Muscle layer of duodenum (tissue), 2 donors: ENCODE data around the gene MECR.
A peak's percentile ranks its signal among the peaks of the same experiment; 100 is the strongest.

Source experiments
- H3K27ac ChIP-seq: one replicate; pipeline ENCODE4 v1.7.0; 2013; ENCODE audit warnings: mild to moderate bottlenecking, low read length
- H3K27me3 ChIP-seq: one replicate; pipeline ENCODE4 v1.7.0; 2013; ENCODE audit warnings: low read depth, mild to moderate bottlenecking, control low read depth, low read length
- H3K36me3 ChIP-seq, 2 donors: one replicate each; pipeline ENCODE4 v1.7.0; 2013; ENCODE audit warnings: low read length in 2 of 2, control low read depth in 1 of 2, mild to moderate bottlenecking in 1 of 2; ENCODE audit not compliant: insufficient read depth in 2 of 2, control insufficient read depth in 1 of 2
- H3K4me1 ChIP-seq, 2 donors: one replicate each; pipeline ENCODE4 v1.7.0; 2013; ENCODE audit warnings: low read length in 2 of 2, mild to moderate bottlenecking in 2 of 2, control low read depth in 1 of 2, moderate library complexity in 1 of 2; ENCODE audit not compliant: insufficient read depth in 2 of 2, control insufficient read depth in 1 of 2
- H3K4me3 ChIP-seq, 2 donors: one replicate each; pipeline ENCODE4 v1.7.0; 2013; ENCODE audit warnings: low read length in 2 of 2, low read depth in 1 of 2, mild to moderate bottlenecking in 1 of 2
- H3K9me3 ChIP-seq, 2 donors: one replicate each; pipeline ENCODE4 v1.7.0; 2013; ENCODE audit warnings: low read length in 2 of 2, control low read depth in 1 of 2, mild to moderate bottlenecking in 1 of 2; ENCODE audit not compliant: control insufficient read depth in 1 of 2
- donor health status: healthy.

The MECR gene

DNA sequence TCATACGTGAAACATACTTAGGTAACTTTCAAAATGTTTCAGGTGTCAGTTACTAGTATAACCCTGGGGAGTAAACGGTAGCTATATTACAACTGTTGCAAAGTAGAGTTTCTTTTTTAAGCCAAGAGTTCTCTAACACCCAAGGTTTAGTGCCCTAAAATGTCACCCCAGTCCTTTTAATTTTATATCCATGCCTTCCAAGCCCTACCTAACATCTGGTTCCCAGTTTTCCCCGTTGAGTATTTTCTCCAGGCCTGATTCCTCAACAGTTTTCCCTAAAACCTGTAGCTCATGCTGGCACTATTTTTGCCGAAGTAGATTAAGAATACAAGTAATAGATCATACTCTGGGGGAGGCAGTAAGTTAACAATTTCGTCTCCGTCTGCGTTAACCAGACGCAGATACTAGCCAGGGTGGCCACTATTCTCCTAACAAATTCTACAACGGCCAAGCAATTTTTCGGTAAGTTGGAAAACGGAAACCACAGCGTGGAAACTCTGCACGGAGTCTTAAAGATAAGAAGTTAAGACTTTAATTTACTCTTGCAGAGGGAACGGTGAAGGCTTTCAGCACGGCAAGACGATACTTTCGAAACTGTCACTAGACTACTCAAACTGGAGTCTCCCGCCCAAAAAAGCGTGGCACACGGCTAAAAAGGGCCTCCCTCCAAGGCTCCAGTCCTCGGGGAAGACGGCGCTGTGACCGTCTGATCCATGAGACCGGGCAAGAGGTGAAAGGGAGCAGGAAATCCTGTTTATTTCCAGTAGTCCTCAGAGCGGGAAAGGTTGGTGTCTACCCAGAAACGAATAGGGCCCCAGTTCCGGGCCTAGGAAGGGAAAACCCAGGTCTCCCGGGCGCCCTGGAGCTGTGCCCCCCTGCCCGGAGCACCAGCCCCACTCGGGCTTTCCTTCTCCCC is 50.0 kb downstream of the MECR start:
- Histone ChIP-seq H3K9me3 (no peaks in the 10 kb centered on the region), H3K27ac (peak overlapping the region; percentile 96), H3K4me1 (peaks cover 16 to 48% of the 10 kb centered on the region in 2 donors), H3K27me3 (no peaks in the 10 kb centered on the region), H3K36me3 (peaks cover 5 to 13% of the 10 kb centered on the region in 2 donors), H3K4me3 (peak overlapping the region; percentile 78 to 87)

DNA sequence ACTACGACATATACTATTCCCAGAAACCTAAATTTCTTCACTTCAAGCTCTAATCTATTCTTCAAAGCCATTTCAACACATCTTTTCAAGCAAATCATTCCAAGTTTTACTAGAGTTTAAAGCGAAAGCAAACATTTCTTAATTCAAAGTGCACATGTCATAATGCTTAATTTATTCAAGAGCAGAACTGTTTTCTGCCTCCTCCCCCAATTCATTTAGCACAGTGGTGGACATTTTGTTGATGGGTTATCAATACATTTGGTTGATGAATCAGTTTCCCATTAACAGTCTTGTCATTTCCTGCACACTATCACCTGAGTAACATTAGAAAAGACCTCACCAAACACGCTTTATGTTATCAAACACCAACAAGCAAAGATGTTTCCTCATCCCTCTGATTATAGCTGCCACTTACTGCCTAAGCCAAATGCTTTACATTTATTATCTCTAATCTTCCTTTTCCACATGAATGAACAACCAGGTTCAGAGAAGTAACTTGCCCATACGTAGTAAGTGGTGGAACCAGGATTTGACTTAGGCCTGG is 51.0 kb downstream of the MECR start:
- Histone ChIP-seq H3K4me3 (peak overlapping the region; percentile 78 to 87), H3K36me3 (peaks cover 5 to 13% of the 10 kb centered on the region in 2 donors), H3K27ac (peak overlapping the region; percentile 96)

DNA sequence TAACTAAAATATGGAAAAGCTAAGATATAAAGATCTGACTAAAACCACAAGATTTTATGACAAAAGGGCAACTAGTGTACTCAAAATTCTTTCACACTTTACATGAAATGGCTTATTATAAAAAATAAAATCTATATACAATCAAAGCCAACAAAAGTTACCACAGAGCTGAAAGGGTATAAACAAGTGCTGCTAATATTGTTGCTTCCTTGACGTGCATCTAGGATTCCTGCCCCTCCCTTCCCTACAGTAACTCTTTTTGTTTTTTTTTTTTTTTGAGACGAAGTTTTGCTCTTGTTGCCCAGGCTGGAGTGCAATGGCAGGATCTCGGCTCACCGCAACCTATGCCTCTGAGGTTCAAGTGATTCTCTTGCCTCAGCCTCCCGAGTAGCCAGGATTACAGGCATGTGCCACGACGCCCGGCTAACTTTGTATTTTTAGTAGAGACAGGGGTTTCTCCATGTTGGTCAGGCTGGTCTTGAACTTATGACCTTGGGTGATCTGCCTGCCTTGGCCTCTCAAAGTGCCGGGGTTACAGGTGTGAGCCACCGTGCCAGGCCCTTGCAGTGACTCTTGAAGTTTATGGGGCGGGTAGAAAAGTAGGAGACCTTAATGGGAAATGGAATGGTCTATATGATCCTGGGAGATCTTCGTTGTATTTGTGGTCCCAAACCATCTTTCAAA is 53.6 kb downstream of the MECR start:
- Histone ChIP-seq H3K4me3 (no peak overlapping the region), H3K36me3 (peaks cover 5 to 13% of the 10 kb centered on the region in 2 donors), H3K9me3 (no peaks in the 10 kb centered on the region), H3K27ac (no peak overlapping the region), H3K27me3 (no peaks in the 10 kb centered on the region), H3K4me1 (peaks cover 16 to 49% of the 10 kb centered on the region in 2 donors)

More for the DNA sequence above, 51.0 kb downstream of the MECR start:
- no peaks in the 10 kb centered on the region for H3K27me3 ChIP-seq
- no peaks in the 10 kb centered on the region for H3K9me3 ChIP-seq
- peaks cover 16 to 49% of the 10 kb centered on the region in 2 donors for H3K4me1 ChIP-seq

GRCh38 chr1:29176576-29176975 is 54.2 kb downstream of the MECR start:
- Histone ChIP-seq H3K4me1 (peaks cover 18 to 51% of the 10 kb centered on the region in 2 donors), H3K9me3 (no peaks in the 10 kb centered on the region), H3K4me3 (no peak overlapping the region), H3K27ac (no peak overlapping the region), H3K36me3 (peaks cover 5 to 11% of the 10 kb centered on the region in 2 donors), H3K27me3 (no peaks in the 10 kb centered on the region)

- Histone ChIP-seq H3K36me3 (no peaks in the 10 kb centered on the region), H3K27me3 (no peaks in the 10 kb centered on the region), H3K4me1 (peaks cover 21 to 40% of the 10 kb centered on the region in 2 donors), H3K27ac (no peak overlapping the region), H3K4me3 (no peak overlapping the region), H3K9me3 (no peaks in the 10 kb centered on the region)
Observed at GRCh38 chr1:29172415-29172939, 58.3 kb downstream of the MECR start.

DNA sequence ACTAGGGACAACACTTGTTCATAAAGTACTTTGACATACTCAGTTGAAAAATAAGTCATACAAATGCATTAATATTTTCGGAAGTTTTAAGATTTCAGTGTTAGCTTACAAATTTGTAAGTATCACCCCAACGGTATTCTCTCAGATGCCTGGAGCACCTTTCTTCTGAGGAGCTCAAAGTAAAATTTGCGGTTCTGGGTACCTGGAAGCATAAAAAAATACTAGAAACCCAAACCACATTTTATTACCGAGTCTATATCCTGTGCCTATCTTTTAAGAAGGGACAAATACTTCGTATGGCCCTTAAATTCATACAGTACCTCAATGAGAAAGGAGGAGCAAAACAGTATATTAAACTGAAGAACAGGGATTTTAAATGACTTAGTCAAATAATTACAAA is 59.2 kb downstream of the MECR start:
- Histone ChIP-seq H3K9me3 (no peaks in the 10 kb centered on the region), H3K27me3 (no peaks in the 10 kb centered on the region), H3K4me1 (peaks cover 21 to 37% of the 10 kb centered on the region in 2 donors), H3K36me3 (peaks cover 5 to 7% of the 10 kb centered on the region in 2 donors), H3K27ac (no peak overlapping the region), H3K4me3 (no peak overlapping the region)

DNA sequence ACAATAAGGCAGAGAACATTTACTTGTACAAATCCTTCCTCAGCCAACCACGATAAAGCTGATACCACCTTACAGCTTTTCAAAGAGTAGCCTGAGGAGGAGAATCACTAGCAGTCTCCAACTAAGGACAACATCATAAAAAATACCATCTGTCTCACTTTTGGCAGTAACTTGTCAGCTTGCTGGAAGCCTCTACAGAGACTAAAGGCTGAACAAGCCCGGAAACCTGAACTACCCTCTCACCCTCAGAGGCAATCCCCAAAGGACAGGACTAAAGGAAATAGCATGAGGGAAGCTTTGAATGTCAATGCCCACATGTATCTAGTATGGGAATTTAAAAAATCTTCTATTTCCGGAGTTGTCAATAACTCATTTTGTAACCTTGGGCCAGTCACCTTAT is 59.6 kb downstream of the MECR start:
- Histone ChIP-seq H3K36me3 (peaks cover 10% of the 10 kb centered on the region in 2 donors), H3K4me1 (peaks cover 21 to 35% of the 10 kb centered on the region in 2 donors), H3K27ac (no peak overlapping the region), H3K4me3 (no peak overlapping the region), H3K27me3 (no peaks in the 10 kb centered on the region), H3K9me3 (no peaks in the 10 kb centered on the region)

- Histone ChIP-seq H3K4me3 (no peak overlapping the region), H3K27me3 (no peaks in the 10 kb centered on the region), H3K4me1 (peaks cover 21 to 31% of the 10 kb centered on the region in 2 donors), H3K36me3 (peaks cover 18 to 20% of the 10 kb centered on the region in 2 donors), H3K27ac (no peak overlapping the region), H3K9me3 (no peaks in the 10 kb centered on the region)
Observed at GRCh38 chr1:29169976-29170375, 60.8 kb downstream of the MECR start.

- Histone ChIP-seq H3K27ac (no peak overlapping the region), H3K27me3 (no peaks in the 10 kb centered on the region), H3K4me1 (peaks cover 21 to 32% of the 10 kb centered on the region in 2 donors), H3K4me3 (no peak overlapping the region), H3K9me3 (no peaks in the 10 kb centered on the region), H3K36me3 (peaks cover 20 to 29% of the 10 kb centered on the region in 2 donors)
Observed at GRCh38 chr1:29167904-29168303, 62.8 kb downstream of the MECR start.

DNA sequence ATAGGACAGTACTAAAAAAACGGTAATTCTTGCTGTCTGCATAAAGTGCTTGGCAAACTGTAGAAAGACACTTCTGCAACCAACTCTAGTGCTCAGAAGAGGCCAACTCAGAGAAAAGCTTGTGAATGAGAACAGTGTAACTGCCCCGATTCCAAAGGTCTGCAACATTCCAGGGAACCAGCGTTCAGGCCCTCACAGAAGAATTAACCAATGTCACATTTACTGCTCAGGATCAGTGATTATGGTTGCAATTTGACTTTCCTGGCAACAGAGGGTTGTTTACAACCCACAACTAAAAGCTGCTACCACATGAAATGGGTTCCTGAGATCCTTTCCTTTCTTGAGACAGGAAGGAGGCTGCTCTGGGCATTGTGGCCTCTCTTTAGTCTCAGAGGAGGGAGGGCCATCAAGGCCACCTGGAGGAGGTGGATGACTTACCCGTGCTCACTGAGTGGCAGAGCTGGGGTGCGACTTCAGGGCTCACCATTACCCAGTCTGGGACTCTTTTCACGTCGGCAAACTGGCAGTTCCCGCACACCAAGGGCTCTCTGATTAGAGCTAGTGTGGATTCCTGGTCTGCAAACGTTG is 64.3 kb downstream of the MECR start:
- no peaks in the 10 kb centered on the region for H3K9me3 ChIP-seq
- no peak overlapping the region for H3K27ac ChIP-seq
- no peak overlapping the region for H3K4me3 ChIP-seq
- H3K27me3 ChIP-seq = no peaks in the 10 kb centered on the region
- peaks cover 20 to 29% of the 10 kb centered on the region in 2 donors for H3K36me3 ChIP-seq
- peaks cover 23 to 33% of the 10 kb centered on the region in 2 donors for H3K4me1 ChIP-seq

DNA sequence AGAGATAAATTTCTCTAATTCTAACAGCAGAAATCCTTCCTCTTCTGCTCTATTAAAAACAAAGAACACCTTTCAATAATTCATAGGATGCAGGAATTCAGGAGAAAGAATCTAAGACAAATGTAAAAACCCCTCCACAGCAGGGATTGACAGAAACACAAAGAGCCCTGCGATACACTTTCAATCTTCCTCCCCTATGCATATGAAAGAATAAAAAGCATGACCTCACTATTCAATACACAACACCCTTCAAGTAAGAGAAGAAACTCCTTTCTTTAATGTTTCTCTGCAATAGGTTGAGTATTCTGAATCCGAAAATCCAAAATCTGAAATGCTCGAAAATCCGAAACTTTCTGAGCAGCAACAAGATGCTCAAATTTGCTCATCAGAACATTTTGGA is 66.1 kb downstream of the MECR start:
- Histone ChIP-seq H3K4me1 (peaks cover 12 to 16% of the 10 kb centered on the region in 2 donors), H3K4me3 (no peak overlapping the region), H3K36me3 (peaks cover 24 to 43% of the 10 kb centered on the region in 2 donors), H3K9me3 (no peaks in the 10 kb centered on the region), H3K27ac (no peak overlapping the region), H3K27me3 (no peaks in the 10 kb centered on the region)
